Activated CD4-positive, CD25-positive, alpha-beta regulatory T cell treated with anti-CD3 and anti-CD28 coated beads, Interleukin-2, amount 50 U/mL, for 24 hours (primary cell): ENCODE results near the gene BORCS5.

ENCODE experiments used
- ATAC-seq, 2 donors: fragments of 150-1000 bp; cut with Tn5 transposase; one replicate each; pipeline ENCODE4 v1.10.0; 2021; ENCODE audit warnings: mild to moderate bottlenecking in 1 of 2, moderate library complexity in 1 of 2

BORCS5 gene

DNA sequence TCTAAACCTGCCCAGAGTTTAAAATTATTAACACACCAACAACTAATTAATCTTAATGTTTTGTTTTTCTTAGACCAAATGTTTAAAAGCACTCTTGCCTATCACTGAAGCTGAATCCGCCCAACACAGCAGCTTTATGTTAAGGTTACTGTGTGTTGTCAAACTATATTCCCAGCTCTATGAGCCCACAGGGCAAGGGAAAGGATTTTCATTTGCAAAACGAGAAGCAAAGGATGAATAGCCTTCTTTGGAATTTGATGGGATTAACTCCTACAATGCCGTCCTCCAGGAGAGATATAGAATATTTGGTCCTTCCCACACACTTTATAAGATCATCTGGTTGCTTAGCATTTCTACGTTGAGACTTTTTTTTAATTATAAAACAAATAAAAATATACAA is 162.0 kb downstream of the BORCS5 start:
- ATAC-seq = no peak
